Activated CD4-positive, alpha-beta T cell treated with anti-CD3 and anti-CD28 coated beads, Interleukin-2, amount 50 U/mL, for 16 hours (primary cell): Measurements from ENCODE around the gene PTH1R.

Experiments used
- DNase-seq: peaks from one replicate; pipeline ENCODE4 v3.0.0-alpha.2; 2020

The PTH1R gene

DNA sequence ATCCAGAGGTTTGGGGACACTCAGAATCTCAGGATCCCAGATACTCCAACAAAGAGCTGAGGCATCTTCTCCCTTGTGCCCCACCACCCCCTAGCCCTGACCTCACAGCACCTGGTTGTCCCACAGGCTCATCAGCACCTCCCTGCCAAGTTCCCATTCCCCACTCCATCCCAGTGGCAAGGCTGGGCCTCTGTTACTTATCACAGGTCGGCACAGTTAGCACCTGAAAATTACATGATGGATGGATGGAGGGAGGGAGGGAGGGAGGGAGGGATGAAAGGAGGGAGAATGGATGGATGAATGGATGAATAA, 27.1 kb upstream of the PTH1R start:
- no peak for DNase-seq

DNA sequence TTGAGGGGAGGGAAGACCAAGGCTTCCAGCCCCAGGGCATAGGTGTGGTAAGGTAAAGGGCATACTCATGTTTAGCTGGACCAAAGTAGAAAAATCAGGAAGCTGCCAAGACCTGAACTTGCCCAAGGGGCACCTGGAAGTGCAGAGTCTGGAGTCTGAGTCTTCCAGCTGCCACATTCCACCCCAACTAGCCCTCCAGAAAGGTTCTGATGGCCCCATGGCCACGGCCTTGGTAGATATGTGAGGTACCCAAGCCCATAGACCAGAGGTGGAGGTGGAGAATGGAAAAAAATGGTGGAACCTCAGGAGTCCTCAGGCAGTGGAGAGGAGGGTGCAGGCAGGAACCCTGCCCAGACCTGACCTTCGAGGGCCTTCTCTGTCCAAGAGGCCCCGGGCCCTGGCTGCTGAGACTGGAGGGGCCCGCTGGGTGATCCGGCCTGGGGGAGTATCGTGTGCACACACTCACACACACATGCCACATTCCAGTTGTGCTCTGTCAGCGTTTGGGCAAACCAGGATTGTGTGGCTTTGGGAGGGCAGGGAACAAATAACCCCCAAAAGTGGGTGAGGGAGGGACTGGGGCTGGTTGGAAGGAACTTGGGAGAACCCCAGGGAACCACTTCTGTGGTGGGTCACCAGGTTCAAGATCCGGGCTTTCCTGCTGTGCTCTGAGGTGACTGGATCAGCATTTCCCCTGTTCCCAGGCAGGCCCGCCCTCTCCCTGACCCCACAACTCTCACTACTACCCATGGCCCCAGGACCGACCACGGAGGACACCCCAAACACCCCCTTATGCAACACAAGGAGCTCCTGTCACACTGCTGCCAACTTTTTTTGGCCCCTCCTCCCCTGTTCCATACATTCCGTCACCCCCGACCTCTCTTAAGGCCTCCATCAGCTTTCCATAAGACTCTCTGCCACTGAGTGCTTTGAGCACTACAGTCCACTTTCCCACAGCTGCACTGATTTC, 25.9 kb upstream of the PTH1R start:
- DNase-seq: no peak

DNA sequence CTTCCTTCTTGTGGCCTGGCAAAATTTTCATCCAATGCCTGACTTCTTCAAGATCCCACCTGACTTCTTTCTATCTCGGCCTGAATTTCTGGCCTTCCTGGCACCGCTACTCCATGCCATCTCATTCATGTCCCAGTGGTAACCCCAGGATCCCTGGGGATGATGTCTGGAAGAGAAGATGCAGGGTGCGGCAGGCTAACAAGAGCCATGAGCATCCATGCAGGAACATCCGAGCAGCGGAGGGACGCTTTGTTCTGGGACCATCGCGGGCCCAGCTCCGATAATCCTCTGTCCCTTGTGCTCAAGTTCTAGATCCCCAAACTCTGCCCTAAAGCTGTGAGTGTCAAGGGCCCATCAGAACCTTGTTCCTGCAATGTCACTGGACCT, 25.2 kb upstream of the PTH1R start:
- no peak for DNase-seq

DNA sequence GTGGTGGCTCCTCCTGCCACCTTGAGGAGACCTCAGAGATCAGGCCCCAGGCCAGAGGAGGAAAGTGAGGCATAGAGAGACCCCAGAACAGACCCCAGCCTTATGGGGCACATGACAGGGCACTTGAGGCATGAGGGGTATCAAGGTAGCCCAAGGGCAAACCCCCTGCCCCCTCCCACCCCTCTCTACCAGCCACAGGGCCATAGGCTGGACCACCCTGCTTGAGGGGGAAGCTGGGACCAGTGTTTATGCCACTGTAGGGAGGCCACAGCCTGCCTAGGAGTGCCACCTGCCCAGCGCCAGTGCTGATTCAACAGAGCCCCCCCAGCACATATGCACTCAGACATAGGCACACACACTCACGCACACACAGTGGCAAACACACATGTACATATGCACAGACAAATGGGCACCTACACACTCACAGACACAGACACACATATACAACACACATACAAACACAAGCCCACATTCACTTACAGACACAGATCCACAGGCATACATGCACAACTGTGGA, 24.6 kb upstream of the PTH1R start:
- DNase-seq: no peak

DNA sequence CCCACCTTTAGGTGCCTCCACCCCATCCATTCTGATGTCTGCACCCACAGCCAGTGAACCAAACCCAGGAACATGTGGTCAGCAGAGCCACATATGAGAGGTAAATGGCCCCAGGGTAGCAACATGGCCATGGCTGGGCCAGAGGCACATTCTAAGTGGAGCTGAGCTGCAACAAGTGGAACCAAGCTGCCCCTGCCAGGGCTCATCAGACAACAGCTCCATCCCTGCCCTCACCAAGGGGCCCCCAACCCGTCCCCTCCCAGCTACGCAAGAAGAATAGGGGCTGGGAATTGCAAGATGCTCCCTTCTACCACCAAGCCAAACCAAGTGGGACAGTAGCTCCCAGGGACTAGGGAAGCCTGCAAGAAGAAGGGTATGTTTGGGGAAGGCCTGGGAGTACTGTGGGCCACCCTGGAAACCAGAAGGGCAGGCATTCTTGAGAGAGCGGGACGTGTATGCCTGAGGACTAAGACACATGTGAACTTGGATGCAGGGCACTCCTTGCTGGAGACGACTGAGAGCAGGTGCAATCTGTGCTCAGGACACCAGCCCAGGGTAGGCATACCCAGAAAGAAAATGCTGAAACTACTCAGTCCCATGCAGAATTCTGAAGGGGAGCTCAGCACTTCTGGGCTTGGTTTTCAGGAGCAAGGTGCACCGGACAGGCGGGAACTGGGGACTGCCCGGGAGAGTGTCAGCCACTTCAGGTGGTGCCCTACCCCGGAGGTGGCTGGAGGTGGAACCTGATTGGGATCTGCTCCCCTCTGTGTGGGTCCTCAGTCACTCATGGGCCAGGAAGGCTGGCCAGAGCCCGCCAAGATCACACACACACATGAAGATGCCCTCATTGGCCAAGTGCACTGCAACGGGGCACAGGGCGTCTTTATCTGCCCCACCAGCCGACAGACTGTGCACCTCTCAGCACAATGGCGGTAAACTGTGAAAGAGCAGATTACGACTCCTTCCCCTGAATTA, 23.8 kb upstream of the PTH1R start:
- no peak for DNase-seq

DNA sequence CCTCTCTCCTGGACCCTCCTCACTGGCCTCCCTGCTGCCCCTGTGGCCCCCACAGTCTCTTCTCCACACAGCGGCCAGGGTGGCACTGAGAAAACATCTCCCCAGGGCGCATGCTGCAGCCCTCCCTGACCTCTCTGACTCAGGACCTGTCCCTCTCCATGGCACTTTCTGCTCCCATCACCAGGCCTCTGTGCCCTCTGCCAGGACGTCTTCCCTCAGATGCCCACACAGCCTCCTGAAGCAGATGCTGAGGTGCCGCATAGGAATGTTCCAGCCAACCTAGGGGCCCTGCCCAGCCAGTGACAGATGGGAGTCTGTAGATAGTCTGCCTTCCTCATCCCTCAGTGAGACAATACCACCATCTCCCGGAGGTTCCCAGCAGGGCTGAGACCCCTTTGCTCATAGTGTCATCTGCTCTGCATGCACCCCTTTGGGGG, 22.9 kb upstream of the PTH1R start:
- no peak for DNase-seq

DNA sequence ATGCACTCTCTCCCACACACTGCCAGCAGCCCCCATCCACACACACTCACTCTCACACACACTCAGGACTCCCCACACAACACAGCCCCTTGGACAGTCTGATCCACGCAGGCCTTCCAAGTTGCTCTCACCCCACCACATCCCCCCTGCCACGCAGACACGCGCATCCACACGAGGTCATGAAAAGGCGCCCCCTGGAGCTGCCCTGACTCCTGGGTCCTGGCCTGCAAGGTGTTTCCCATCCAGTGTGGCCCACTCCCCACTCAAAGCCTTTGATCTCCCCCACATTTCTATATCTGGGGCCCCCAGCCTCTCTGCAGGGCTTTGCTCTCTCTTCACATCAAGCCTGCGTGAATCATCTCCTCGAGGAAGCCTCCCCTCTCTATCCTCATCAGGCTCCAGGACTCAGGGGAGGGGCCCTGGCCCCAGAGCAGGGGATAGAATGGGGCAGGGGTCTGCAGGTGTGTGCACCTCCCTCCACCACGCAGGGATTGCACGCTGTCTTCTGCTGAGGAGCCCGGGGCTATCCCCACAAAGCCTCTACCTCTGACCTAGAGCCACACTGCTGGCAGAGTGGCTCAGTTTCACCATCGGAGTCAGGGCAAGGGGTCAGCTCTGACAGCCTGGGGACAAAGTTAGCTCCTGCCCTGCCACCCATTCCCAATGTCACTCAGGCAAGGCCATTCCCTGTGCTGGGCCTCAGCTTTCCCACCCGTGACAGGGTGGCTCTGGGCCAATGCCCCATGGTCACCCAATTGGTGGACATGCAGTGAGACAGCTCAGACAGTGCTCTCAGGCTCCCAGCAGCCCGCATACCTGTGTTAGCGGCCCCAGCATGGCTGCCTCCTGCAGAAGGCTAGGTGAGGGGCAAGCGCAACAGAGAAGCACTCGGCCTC, 20.7 kb upstream of the PTH1R start:
- DNase-seq: no peak

DNA sequence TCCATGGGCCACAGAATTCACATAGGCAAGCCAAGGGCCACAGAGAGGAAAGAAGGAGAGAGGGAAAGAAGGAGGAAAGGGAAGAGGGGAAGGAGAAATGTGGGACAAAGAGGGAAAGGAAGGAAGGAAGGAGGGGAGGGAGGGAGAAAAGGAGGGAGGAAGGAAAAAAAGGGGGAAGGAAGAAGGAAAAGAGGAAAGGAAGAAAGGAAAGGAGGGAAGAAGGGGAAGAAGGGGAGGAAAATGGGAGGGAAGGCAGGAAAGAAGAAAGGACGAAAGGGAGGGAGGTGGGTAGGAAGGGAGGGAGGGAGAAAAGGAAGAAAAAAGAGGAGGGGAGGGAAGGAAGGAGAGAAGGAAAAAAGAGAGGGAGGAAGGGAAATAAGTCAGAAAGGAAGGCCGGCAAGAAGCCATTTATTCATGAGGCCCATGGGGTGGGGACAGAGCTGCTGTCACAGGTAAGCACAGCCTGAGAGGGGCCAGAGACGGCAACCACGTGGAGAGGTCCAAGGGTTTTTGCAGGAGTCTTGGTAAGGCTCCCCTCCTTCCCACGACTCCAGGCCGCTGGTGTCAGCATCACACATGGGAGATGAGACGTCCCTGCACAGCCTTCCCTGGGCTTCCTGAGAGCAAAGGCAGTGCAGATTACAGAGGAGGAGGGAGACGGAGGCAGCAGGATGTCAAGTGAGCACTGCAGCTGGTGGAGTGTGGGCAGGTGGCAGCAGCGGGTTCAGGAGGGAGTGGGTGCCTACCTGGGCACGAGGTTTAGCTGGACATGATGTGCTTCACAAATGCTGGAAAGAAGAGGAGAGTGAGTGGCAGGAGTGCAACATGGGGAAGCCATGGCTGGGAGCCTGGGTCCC, 19.8 kb upstream of the PTH1R start:
- no peak for DNase-seq

DNA sequence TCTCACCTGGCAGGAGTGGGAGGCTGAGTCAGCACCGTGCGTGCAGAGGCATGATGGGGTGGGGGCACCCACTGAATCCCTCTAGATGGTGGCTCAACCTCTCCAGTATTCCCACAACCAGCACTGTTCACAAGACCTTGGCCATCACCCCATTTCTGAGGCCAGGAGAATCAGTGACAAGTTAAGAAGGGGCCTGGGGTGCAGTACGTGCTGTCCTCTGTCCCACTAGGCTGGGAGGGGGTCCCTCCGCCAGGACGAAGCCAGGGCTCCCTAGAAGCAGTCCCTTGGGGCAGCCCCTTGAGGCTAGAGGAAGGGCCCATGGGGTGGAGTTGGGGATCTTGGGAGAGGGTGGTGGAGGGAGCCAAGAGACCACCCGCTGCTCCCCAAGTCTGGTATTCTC, 19.1 kb upstream of the PTH1R start:
- DNase-seq: no peak

DNA sequence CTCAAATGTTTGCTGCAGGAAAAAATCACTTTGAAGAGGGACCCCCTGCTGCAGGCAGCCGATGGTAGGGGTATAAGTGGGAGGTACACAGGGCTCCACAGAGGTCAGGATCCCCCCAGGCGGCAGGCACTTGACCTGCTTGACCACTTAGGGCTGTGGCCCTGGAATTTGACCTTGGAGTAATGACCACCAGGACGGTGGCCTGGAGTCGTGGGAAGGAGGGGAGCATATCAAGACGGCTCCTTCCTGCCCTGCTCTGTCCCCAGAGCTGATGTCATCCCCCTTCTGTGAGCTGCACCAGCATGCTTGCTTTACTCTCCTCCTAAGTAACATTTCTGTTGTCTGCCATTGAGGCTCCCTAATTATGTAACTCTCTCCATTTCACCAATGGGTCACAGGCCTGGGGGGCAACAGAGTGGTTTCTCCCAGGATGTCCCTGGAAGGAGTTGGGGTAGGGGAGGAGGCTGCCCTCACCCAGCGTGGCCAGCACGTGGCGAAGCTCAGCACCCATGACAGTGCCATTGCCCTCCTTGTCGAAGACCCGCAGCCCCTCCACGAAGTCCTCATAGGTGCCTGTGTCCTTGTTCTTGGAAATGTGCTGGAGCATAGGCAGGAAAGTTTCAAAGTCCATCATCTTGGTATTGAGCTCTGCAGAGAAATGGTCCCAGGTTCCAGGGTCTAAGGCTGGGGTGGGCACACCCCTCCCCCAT, 18.4 kb upstream of the PTH1R start:
- no peak for DNase-seq

DNA sequence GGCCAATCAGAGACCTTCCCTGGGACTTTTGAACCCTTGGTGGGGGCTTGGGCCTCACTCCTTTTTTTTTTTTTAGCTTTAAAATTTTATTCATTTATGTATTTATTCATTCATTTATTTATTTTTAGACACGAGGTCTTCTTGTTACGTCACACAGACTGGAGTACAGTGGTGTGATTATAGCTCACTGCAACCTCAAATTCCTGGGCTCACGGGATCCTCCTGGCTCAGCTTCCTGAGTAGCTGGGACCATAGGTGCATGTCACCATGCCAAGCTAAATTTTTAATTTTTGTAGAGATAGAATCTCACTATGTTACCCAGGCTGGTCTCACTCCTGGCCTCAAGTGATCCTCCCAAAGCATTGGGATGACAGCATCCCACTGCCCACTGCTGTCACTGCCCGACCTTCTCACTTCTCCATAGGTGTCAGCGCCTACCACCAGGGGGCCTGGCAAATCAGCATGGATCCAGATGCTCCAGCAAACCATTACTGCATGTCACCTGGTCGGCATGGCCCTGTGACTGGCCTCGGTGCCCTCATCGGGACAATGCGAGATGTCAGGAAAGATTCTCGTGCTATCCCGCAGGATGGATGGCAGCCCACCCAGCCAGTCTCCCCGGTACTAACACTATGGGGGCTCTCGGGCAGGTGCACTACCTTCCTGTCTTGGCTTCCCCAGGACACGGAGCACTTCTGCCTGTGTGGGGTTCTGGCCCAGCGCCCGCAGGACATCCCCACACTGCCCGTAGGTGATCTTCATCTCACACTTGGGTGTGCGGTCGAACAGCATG, 17.3 kb upstream of the PTH1R start:
- peak; percentile 8 for DNase-seq

DNA sequence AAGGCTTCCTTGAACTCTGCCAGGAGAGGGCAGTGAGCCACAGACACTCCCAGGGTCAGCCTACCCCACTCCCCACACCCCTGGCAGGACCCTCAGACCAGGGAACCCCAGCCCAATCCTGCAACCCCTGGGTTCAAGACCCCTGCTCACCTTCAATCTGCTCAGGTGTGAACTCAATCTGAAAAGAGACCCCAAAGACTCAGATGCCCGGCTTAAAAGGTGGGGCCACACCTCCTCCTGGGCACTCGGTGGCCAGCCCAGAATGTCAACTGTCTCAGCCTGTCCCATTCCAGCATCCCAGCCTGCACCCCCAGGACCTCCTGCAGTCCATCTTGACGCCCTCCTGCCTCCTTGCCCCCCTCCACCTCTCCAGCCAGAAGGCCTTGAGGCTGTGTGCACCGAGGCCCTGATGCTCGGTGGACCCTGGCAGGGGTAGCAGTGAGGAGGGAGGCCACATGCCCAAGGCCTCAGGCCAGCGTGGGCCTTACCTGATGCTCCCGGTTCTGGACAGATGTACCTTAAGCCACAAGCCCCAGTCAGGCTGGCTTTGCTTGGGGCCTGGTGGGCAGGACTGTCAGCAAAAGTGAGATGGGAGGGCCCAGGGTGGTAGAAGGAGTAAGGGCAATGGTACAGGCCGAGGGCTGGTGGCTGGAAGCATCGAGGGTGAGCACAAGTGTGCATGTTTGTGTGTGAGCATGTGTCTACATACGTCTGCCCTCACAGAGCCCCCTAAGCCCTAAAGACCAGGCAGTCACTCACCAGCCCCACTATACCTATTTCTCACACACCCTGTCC, 16.5 kb upstream of the PTH1R start:
- DNase-seq: no peak

DNA sequence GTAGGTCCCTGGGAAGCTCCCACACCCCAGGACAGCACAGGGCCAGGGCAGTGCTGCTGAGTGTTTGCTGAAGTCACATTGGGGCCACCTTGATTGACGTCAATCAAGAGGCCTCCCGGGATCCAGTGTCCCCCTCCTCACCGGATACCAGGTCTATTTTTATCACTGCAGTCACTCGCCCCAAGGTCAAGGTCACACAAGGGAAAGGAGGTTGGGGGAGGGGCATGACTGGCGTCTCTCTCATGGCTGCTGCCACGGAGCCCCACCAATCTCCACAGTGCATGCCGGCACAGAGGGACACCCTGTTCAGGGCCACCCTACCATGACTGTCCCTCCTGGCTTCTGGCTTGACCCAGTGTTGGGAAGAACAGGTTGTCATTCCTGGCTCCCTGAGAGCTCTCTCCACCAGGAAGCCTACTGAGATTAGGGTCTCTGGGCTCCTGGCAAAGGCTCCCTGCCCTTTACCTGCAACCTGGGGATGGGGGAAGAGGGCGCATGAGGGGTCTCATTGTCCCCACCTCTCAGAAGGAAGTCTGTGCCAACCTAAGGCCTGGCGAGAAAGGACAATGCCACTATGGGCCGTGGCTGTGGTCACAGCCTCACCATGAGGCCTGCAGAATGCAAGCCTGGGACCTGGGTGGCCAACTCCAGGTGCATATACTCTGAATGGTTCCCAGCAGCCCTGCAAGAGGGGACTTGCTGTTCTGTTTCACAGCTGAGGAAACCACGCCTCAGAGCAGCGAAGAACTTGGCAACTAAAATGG, 15.7 kb upstream of the PTH1R start:
- no peak for DNase-seq

DNA sequence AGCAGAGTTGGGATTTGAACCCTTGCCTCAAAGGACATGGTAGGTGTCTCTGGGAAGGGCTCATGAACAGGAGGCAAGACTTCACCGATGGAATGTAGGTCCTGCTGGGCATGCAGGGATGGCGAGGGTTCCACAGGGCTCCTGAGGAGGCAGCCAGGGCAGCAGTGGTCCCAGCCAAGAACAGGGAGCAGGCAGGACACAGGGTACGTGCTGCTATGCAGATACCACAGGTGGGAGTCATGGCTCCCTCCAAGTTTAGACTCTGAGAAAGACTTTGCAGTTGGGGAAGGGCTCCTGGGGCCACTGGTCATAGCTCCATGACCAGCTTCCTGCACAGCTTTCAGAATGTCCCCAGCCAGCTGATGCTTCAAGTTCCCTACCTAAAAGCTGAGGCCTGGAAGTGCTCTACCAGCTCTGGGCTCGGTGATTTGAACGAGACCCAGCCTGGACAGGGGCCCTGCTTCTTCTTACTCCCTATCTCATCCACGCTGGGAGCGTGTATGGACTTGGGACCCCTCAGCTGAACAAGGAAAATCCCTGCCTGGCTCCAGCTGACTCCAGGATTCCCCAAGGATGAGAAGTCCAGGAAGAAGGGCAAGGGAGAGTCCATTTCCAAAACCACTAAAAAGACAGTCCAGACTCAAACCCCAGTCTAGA, 15.0 kb upstream of the PTH1R start:
- DNase-seq: no peak

DNA sequence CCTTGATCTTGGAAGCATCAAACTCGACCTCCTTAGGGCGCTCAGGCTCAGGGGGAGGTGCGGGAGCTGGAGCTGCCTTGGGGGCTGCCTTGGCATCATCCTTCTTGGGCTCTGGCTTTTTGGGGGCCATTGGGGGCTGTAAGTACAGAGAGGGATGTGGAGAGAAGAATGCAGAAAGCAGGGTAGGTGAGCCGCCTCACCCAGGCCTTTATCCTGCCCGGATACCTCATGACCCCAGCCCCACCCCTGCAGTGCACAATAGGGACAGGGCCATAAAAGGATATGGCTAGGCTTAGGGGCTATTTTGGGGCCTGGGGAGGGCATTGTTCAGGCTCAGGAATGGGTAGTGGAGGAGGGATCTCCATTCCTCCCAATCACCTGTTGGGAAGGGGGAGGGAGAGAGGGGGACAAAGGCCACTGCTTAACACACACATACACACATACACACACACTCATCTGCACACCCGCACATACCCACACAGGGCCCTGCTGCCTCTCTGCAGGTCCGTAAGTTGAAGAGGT, 14.2 kb upstream of the PTH1R start, which contains the start of gene MYL3:
Gene MYL3, minus strand, starts transcription at position 184 of the 522 bp plus-strand sequence. Its CDS starts 54 bp downstream, at position 130.
- no peak for DNase-seq

DNA sequence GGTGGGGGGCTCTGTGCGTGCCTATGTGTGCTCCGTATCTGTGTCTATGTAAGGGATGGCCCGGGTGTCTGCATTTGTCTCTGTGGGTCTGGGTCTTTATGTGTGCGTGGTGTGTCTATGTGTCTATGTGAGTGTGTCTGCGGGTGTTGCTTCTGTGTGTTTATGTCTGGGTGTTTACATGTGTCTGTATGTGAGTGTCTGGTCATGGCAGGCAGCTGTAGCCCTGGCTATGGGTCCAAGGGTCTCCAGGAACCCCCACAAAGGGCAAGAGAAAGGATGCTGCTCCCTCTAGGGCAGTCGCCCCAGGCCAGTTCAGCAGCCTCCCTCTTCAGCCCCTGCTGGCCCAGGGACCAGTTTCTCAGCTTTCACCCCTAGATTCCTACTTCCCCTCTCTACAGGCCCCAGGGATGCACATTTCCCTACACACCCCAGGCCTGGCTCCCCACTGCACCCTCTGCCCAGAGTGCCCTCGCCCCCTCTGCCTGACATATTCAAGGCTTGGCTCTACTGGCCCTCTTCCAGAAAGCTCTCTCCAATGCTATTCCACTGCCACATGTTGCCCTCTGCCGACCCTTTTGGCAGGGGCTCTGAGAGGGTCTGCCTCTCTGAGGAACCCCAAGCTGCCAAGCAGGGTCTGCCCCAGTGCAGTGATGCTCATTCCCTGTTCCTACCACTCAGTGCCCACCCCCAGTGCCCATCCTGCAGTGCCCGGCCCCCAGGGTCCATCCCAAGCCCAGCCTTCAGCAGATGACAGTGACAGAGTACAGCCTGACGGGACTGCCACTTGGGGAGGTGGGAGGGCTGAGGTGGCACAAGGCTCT, 13.2 kb upstream of the PTH1R start:
- DNase-seq: no peak
